ENCODE measurements around the gene ARHGDIA.

GRCh38 chr17:81833921-81834830 is 37.0 kb downstream of the ARHGDIA start:
- no peak for TF ChIP-seq YY1 (IDR thresholded peaks at IDR 0.05; ENCODE audit: insufficient read depth, insufficient read length)
- TF ChIP-seq ZNF274 (IDR thresholded peaks at IDR 0.05; ENCODE audit: low read depth, low read length): no peak
